Endodermal cell (in vitro differentiated cells): Measurements from ENCODE around the gene CIBAR2. TPM values are rescaled to one million over a fixed set of nuclear protein-coding genes. Genes with fewer than 3 reads are reported as not detected.

Experiments used
- DNase-seq: peaks from one replicate; pipeline ENCODE4 v3.0.0-alpha.2; 2017
- H3K27ac ChIP-seq: 2 replicates; pipeline ENCODE4 v1.5.1; 2013; ENCODE audit warnings: mild to moderate bottlenecking, low read depth, low read length, moderate library complexity
- H3K27me3 ChIP-seq: 2 replicates; pipeline ENCODE4 v1.6.1; 2013; ENCODE audit warnings: mild to moderate bottlenecking, low read length, moderate library complexity; ENCODE audit not compliant: insufficient read depth, control insufficient read depth, poor library complexity, severe bottlenecking
- H3K36me3 ChIP-seq: 2 replicates; pipeline ENCODE4 v1.7.0; 2013; ENCODE audit warnings: mild to moderate bottlenecking, low read length, moderate library complexity; ENCODE audit not compliant: control insufficient read depth, insufficient read depth
- H3K4me1 ChIP-seq: one replicate; pipeline ENCODE4 v1.7.0; 2013; ENCODE audit warnings: low read length; ENCODE audit not compliant: control insufficient read depth, insufficient read depth
- H3K4me3 ChIP-seq: 2 replicates; pipeline ENCODE4 v1.5.1; 2013; ENCODE audit warnings: mild to moderate bottlenecking, low read length, moderate library complexity
- H3K9ac ChIP-seq: 2 replicates; pipeline ENCODE4 v1.6.1; 2013; ENCODE audit warnings: mild to moderate bottlenecking, low read length, moderate library complexity; ENCODE audit not compliant: poor library complexity, severe bottlenecking; ENCODE audit errors: extremely low read depth
- H3K9me3 ChIP-seq: 2 replicates; pipeline ENCODE4 v1.6.1; 2013; ENCODE audit warnings: mild to moderate bottlenecking, low read length, moderate library complexity; ENCODE audit not compliant: control insufficient read depth
- H3K27ac Mint-ChIP-seq: 2 replicates; pipeline ENCODE4 v1.8.0; 2020; ENCODE audit warnings: mixed read lengths
- H3K27me3 Mint-ChIP-seq: 2 replicates; pipeline ENCODE4 v1.8.0; 2021; ENCODE audit warnings: mild to moderate bottlenecking, mixed read lengths; ENCODE audit not compliant: insufficient read depth
- H3K36me3 Mint-ChIP-seq: 2 replicates; pipeline ENCODE4 v1.8.0; 2020; ENCODE audit warnings: low read depth, mixed read lengths
- H3K4me1 Mint-ChIP-seq: 2 replicates; pipeline ENCODE4 v1.8.0; 2020; ENCODE audit warnings: mixed read lengths
- H3K4me3 Mint-ChIP-seq: 2 replicates; pipeline ENCODE4 v1.8.0; 2020; ENCODE audit warnings: mild to moderate bottlenecking, moderate library complexity, mixed read lengths
- H3K9me3 Mint-ChIP-seq: 2 replicates; pipeline ENCODE4 v1.8.0; 2020; ENCODE audit warnings: mild to moderate bottlenecking, mixed read lengths
- WGBS, 2 experiments: methylation state at CpG; one replicate each; pipeline versions ENCODE4 v1.1.5 to v1.1.7; 2013; ENCODE audit warnings: missing lambda C conversion rate in 2 of 2, mixed read lengths in 1 of 2; ENCODE audit not compliant: insufficient coverage in 1 of 2, insufficient read length in 1 of 2; 5-methylcytosine and 5-hydroxymethylcytosine counted together
- total RNA-seq, 2 donors: library from RNA; stranded (reverse); fragmentation: NEBNext Ultra II Directional in 1 of 2; extraction: Animal tissue kit (Norgen Biotek cat#: 25700) in 1 of 2; gene quantifications; 2 replicates in 1 of 2; 3 replicates in 1 of 2; pipeline ENCODE4 v1.2.1, GENCODE V29; 2021
- TF ChIP-seq, protein P1 (sequence below): fragments of 200-600 bp; sonication (generic); conservative IDR thresholded peaks from 2 replicates; pipeline ENCODE4 v1.5.0; 2021; ENCODE audit warnings: antibody characterized with exemption, mild to moderate bottlenecking

CIBAR2 gene
- total RNA-seq, 2 donors from 2014 or later: not detected

DNA sequence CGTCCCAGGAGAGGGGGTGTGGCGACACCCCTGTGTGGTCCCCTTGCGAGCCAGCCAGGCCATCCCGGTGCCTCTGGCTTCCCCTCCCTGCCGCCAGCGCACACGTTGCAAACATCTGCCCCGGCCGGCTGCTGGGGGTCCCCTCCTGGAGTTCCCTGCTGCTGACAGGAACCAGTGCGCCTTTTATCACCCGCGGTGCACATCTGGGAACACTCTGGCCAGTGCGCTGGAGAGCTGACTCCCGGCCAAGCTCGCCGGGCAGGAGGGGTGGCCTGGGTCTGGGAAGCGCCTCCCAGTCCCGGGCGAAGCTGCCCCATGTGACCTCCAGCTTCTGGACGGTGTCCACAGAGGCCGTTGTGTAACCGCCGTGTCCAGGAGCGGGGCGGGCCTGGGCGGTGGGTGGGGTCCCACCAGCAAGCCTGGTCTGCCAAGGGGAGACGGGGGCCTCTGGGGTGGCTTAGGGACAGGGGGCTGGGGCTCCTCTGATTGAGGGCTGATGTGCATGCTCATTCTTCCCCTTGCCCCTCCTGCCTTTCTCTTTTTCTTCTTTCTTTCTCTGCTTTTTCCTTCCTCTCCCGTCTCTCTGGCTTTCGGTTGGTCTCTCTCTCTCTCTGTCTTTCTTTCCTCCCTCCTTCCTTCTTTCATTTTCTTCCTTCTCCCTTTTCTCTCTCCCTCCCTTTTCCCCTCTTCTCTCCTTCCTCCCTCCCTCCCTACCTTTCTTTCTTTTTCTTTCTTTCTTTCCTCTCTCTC is 25.2 kb upstream of the CIBAR2 start:
- H3K4me1 ChIP-seq: no peaks in the 10 kb centered on the region
- no peaks in the 10 kb centered on the region for H3K36me3 ChIP-seq
- TF ChIP-seq, protein P1, sequence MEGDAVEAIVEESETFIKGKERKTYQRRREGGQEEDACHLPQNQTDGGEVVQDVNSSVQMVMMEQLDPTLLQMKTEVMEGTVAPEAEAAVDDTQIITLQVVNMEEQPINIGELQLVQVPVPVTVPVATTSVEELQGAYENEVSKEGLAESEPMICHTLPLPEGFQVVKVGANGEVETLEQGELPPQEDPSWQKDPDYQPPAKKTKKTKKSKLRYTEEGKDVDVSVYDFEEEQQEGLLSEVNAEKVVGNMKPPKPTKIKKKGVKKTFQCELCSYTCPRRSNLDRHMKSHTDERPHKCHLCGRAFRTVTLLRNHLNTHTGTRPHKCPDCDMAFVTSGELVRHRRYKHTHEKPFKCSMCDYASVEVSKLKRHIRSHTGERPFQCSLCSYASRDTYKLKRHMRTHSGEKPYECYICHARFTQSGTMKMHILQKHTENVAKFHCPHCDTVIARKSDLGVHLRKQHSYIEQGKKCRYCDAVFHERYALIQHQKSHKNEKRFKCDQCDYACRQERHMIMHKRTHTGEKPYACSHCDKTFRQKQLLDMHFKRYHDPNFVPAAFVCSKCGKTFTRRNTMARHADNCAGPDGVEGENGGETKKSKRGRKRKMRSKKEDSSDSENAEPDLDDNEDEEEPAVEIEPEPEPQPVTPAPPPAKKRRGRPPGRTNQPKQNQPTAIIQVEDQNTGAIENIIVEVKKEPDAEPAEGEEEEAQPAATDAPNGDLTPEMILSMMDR: no peak
- no peak overlapping the region for H3K27ac ChIP-seq
- H3K27me3 ChIP-seq: no peaks in the 10 kb centered on the region
- Mint-ChIP-seq H3K36me3 (no peaks in the 10 kb centered on the region), H3K9me3 (peaks cover 2% of the 10 kb centered on the region), H3K27me3 (peaks cover 10% of the 10 kb centered on the region), H3K27ac (no peak overlapping the region), H3K4me3 (no peak overlapping the region), H3K4me1 (peaks cover 1% of the 10 kb centered on the region)
- H3K4me3 ChIP-seq: no peak overlapping the region
- H3K9ac ChIP-seq: no peak overlapping the region
- no peaks in the 10 kb centered on the region for H3K9me3 ChIP-seq
- WGBS, 2 experiments: 85 to 94% methylated on average over 13 to 29 of the region's 29 CpGs
- DNase-seq: no peak

DNA sequence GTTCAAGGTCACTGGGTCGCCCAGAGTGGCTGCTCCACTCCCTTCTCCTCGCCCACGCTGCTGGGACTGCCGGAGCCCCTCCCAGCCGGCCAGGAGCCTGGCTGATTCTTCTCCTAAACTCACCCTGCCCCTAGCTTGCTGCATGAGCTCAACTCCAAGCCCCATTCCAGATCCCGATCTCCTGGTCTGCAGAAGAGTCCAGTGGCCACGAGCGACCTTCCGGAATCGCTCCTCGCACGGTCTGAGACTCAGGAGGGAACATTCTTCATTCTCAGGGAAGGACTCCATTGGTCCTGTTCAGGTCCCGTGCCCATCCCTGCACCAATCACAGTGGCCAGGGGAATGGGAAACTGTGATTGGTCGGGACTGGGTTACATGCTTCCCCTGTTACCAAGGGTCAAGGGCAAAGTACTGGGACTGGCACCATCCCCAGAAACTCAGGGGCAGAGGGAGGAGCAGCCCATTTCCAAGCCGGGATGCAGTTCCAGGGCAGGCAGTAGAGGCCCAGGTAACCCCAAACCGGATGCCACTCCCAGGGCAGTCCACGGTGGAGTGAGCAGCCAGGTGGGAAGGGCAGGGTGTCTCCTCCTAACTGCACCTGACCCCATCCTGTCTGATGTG is 24.5 kb upstream of the CIBAR2 start:
- Mint-ChIP-seq H3K36me3 (no peaks in the 10 kb centered on the region), H3K9me3 (peaks cover 2% of the 10 kb centered on the region), H3K27ac (no peak overlapping the region), H3K4me3 (no peak overlapping the region), H3K4me1 (peaks cover 1% of the 10 kb centered on the region), H3K27me3 (peaks cover 10% of the 10 kb centered on the region)
- Histone ChIP-seq H3K9ac (no peak overlapping the region), H3K4me3 (no peak overlapping the region), H3K9me3 (no peaks in the 10 kb centered on the region), H3K27me3 (no peaks in the 10 kb centered on the region), H3K27ac (no peak overlapping the region), H3K4me1 (no peaks in the 10 kb centered on the region), H3K36me3 (no peaks in the 10 kb centered on the region)
- TF ChIP-seq, protein P1: no peak
- no peak for DNase-seq
- WGBS, 2 experiments: 87 to 92% methylated on average over 9 to 17 of the region's 17 CpGs

DNA sequence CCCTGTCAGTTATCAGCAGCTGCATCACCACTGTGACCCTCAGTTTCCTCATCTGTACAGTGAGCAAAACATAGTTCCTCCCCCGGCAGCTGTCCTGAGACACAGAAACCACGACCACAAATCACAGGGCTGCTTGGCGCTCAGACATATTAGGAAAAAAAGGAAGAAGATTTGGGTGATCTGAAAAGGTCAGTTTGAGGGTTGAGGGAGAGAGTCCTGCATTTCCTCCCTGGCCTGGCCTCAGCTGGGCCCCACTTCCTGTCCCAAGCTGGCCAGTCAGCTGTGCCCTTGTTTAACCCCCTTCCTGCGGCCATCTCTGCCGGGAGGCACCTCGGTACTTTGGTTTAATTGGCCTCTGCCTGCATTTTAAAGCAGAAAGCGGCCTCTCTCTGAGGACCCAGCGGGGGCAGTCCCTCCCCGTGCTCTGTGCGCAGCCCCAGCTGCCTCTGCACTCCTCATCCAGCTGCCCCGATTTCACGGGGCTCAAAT is 24.0 kb upstream of the CIBAR2 start:
- Histone ChIP-seq H3K4me3 (no peak overlapping the region), H3K27me3 (no peaks in the 10 kb centered on the region), H3K36me3 (no peaks in the 10 kb centered on the region), H3K4me1 (no peaks in the 10 kb centered on the region), H3K9ac (no peak overlapping the region), H3K9me3 (no peaks in the 10 kb centered on the region), H3K27ac (no peak overlapping the region)
- 81 to 90% methylated on average over 11 to 12 of the region's 12 CpGs for WGBS, 2 experiments
- TF ChIP-seq, protein P1: no peak
- no peak for DNase-seq
- Mint-ChIP-seq H3K9me3 (peaks cover 2% of the 10 kb centered on the region), H3K27me3 (peaks cover 10% of the 10 kb centered on the region), H3K4me3 (no peak overlapping the region), H3K27ac (no peak overlapping the region), H3K36me3 (no peaks in the 10 kb centered on the region), H3K4me1 (no peaks in the 10 kb centered on the region)
